ENCODE data around the gene EPHB4. TPM values are rescaled to one million over a fixed set of nuclear protein-coding genes. Genes with fewer than 3 reads are reported as not detected.

Gene EPHB4
- total and polyA plus RNA-seq, 7 donors: 5.1 to 13.9 (median 10.3) TPM

DNA sequence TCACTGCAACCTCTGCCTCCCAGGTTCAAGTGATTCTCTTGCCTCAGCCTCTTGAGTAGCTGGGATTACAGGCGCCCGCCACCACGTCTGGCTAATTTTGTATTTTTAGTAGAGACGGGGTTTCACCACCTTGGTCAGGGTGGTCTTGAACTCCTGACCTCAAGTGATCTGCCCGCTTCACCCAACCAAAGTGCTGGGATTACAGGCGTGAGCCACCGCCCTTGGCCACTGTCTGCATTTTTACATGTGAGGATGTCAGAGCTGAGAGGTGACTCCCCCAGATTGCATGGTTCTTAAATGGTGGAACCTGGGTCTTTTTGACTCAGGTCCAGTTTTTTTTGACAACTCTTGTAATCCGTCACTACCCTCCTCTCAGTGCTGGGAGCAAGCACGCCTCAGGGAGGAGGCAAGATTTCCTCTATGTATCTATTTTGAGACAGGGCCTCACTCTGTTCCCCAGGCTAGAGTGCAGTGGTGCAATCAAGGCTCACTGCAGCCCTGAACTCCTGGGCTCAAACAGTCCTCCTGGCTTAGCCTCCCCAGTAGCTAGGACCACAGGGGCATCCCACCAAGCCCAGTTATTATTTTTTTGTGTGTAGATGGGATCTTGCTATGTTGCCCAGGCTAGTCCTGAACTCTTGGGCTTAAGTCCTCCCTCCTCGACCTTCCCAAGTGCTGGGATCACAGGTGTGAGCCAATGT, 46.4 kb upstream of the EPHB4 start:
- Histone ChIP-seq H3K4me3 (peak overlapping the region; percentile 98), H3K4me1 (peaks cover 38% of the 10 kb centered on the region), H3K27ac (peak overlapping the region; percentile 98), H3K27me3 (ENCODE audit: insufficient read depth in 3 of 3, low read length in 2 of 3) (no peaks in the 10 kb centered on the region), H3K9me3 (no peaks in the 10 kb centered on the region), H3K36me3 (ENCODE audit: insufficient read depth in 1 of 2, low read depth in 1 of 2) (peaks cover 0 to 46% of the 10 kb centered on the region in 2 donors)
- DNase-seq (no peak), ATAC-seq (no peak)
- WGBS, 3 donors: 86 to 89% (median 88%) methylated on average over 10 of the region's 10 CpGs
- intact Hi-C loops (cut with DNase I): no loop called here
- no peak for TF ChIP-seq CTCF (IDR thresholded peaks at IDR 0.05)

- intact Hi-C loops (cut with DNase I): no loop called here
- H3K36me3 ChIP-seq (ENCODE audit: insufficient read depth in 1 of 2, low read depth in 1 of 2): peaks cover 0 to 16% of the 10 kb centered on the region in 2 donors
Measured at GRCh38 chr7:100867776-100868485, 40.6 kb upstream of the EPHB4 start.

GRCh38 chr7:100867040-100867775, 39.9 kb upstream of the EPHB4 start, which contains the start of gene TRIP6:
Gene TRIP6 (plus strand): TSS chr7:100867387. CDS start chr7:100867498, 111 bp downstream.
- ATAC-seq (peak; percentile 50 to 67 (median 54)), DNase-seq (peak; percentile 90 to 92)
- H3K27me3 ChIP-seq (ENCODE audit: insufficient read depth in 3 of 3, low read length in 2 of 3): no peaks in the 10 kb centered on the region
- peaks cover 12% of the 10 kb centered on the region for H3K4me1 ChIP-seq
- intact Hi-C loops (cut with DNase I): no loop called here
- 9 to 12% (median 11%) methylated on average over 27 to 42 of the region's 42 CpGs for WGBS, 3 donors
- peaks cover 0 to 16% of the 10 kb centered on the region in 2 donors for H3K36me3 ChIP-seq (ENCODE audit: insufficient read depth in 1 of 2, low read depth in 1 of 2)
- peak within 1 kb of the TSS; percentile 77 for H3K4me3 ChIP-seq
- H3K9me3 ChIP-seq: no peaks in the 10 kb centered on the region
- peak within 1 kb of the TSS; percentile 83 for H3K27ac ChIP-seq
- TF ChIP-seq CTCF (IDR thresholded peaks at IDR 0.05): no peak

More at GRCh38 chr7:100867776-100868485, 40.6 kb upstream of the EPHB4 start:
- 33 to 54% (median 35%) methylated on average over 26 to 27 of the region's 27 CpGs for WGBS, 3 donors
- peaks cover 12% of the 10 kb centered on the region for H3K4me1 ChIP-seq
- H3K9me3 ChIP-seq: no peaks in the 10 kb centered on the region
- H3K27me3 ChIP-seq (ENCODE audit: insufficient read depth in 3 of 3, low read length in 2 of 3): no peaks in the 10 kb centered on the region
- TF ChIP-seq CTCF (IDR thresholded peaks at IDR 0.05): no peak
- ATAC-seq (peak in 1 of 4 donors; percentile 4), DNase-seq (peak in 1 of 2 donors; percentile 59)
- peak overlapping the region; percentile 77 for H3K4me3 ChIP-seq
- H3K27ac ChIP-seq: peak overlapping the region; percentile 83

DNA sequence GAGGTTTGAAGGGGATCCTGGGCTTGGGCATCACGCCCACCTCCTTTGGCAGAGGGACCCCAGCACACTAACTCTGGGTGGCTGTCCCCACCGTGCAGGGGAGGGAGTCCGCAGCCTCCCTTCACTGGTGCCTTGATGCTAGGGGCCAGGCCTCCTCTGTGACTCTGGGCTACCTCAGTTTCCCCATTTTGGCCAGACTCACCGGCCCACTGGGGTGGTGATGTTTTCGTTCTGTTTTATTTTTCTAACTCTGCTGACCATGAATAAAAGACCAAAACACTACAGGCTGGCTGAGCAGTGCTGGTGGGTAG, 39.4 kb upstream of the EPHB4 start:
- Histone ChIP-seq H3K27ac (peak overlapping the region; percentile 83), H3K36me3 (ENCODE audit: insufficient read depth in 1 of 2, low read depth in 1 of 2) (peaks cover 0 to 15% of the 10 kb centered on the region in 2 donors), H3K9me3 (no peaks in the 10 kb centered on the region), H3K4me1 (peaks cover 12% of the 10 kb centered on the region), H3K27me3 (ENCODE audit: insufficient read depth in 3 of 3, low read length in 2 of 3) (no peaks in the 10 kb centered on the region), H3K4me3 (peak overlapping the region; percentile 77)
- intact Hi-C loops (cut with DNase I): no loop called here
- DNase-seq: peak in 1 of 2 donors; percentile 57
- 26 to 52% (median 35%) methylated on average over 5 of the region's 5 CpGs for WGBS, 3 donors
- no peak for TF ChIP-seq CTCF (IDR thresholded peaks at IDR 0.05)
- ATAC-seq: peak in 2 of 4 donors; percentile 2 to 4

Data from psoas muscle (tissue), 8 donors.